Heart left ventricle (tissue), 16 donors: ENCODE measurements around the gene EHF. TPM values are rescaled to one million over a fixed set of nuclear protein-coding genes. Genes with fewer than 3 reads are reported as not detected.
"Not testable (repeated sequence)": the region's sequence is repeated elsewhere in the genome, so short reads cannot be mapped to it uniquely, and the experiment has no call there.

Source experiments
- ATAC-seq, 4 donors: fragments of 200-7000 bp; cut with Tn5 transposase; one replicate each; pipeline ENCODE4 v1.9.1; 2020 to 2022; ENCODE audit warnings: moderate library complexity in 4 of 4, mild to moderate bottlenecking in 3 of 4, moderate number of reproducible peaks in 1 of 4
- DNase-seq, 5 donors: peaks; one replicate each; pipeline ENCODE4 v3.0.0-alpha.2; 2020
- H3K27ac ChIP-seq, 12 donors: fragments of 200-600 bp; sonication (generic) in 4 of 12; one replicate each; pipeline versions ENCODE4 v1.5.0 to v1.8.0; 2016 to 2022; ENCODE audit warnings: mild to moderate bottlenecking in 2 of 12
- H3K27me3 ChIP-seq, 9 donors: fragments of 200-600 bp; sonication (generic) in 2 of 9; one replicate each; pipeline versions ENCODE4 v1.5.1 to v1.8.0; 2016 to 2022; ENCODE audit warnings: mild to moderate bottlenecking in 3 of 9
- H3K36me3 ChIP-seq, 9 donors: fragments of 200-600 bp; sonication (generic) in 2 of 9; one replicate each; pipeline versions ENCODE4 v1.5.0 to v1.8.0; 2018 to 2022; ENCODE audit warnings: mild to moderate bottlenecking in 2 of 9
- H3K4me1 ChIP-seq, 12 donors: fragments of 200-600 bp; sonication (generic) in 4 of 12; one replicate each; pipeline versions ENCODE4 v1.5.0 to v1.8.0; 2016 to 2022; ENCODE audit warnings: mild to moderate bottlenecking in 3 of 12
- H3K4me3 ChIP-seq, 12 donors: fragments of 200-600 bp; sonication (generic) in 4 of 12; one replicate each; pipeline versions ENCODE4 v1.5.0 to v1.8.0; 2017 to 2022; ENCODE audit warnings: mild to moderate bottlenecking in 9 of 12, moderate library complexity in 4 of 12
- H3K9me3 ChIP-seq, 12 donors: fragments of 200-600 bp; sonication (generic) in 4 of 12; one replicate each; pipeline versions ENCODE4 v1.5.0 to v1.8.0; 2016 to 2022; ENCODE audit warnings: mild to moderate bottlenecking in 1 of 12
- POLR2A ChIP-seq, 2 donors: fragments of 450-650 bp; IDR thresholded peaks; one replicate each; pipeline ENCODE4 v1.6.1; 2017; ENCODE audit warnings: antibody characterized with exemption in 2 of 2, mild to moderate bottlenecking in 2 of 2, moderate library complexity in 2 of 2
- WGBS, 4 donors: extraction: QIAGEN DNeasy Blood & Tissue Kit in 2 of 4; methylation state at CpG; one replicate each; pipeline versions ENCODE4 v1.1.5 to v1.1.7; 2013 to 2018; 5-methylcytosine and 5-hydroxymethylcytosine counted together
- intact Hi-C, 10 donors: fragments of 100-400 bp; cut with DNase I; formaldehyde crosslinking; loops; one replicate each; pipeline versions ENCODE4 v1.11.1 to v1.14.2; 2022
- polyA plus RNA-seq, 2 donors: library from polyadenylated mRNA; stranded (reverse); fragments of 200-250 nt; gene quantifications; one replicate each; pipeline ENCODE4 v1.2.3, GENCODE V29; 2013
- total RNA-seq, 9 donors: library from RNA; depleted of rRNA in 2 of 9; stranded (reverse); fragments of >200 nt in 2 of 9; fragmentation: NEBNext Ultra II Directional in 3 of 9; extraction: Animal tissue kit (Norgen Biotek cat#: 25700) in 3 of 9; gene quantifications; one replicate each; pipeline versions ENCODE4 v1.1.0 to v1.2.4, GENCODE V29; 2016 to 2023
- TF ChIP-seq, protein P1 (sequence below), 12 donors: fragments of 200-600 bp; sonication (generic) in 4 of 12; IDR thresholded peaks; one replicate each; pipeline versions ENCODE4 v1.5.0 to v1.8.0; 2018 to 2022; ENCODE audit warnings: antibody characterized with exemption in 12 of 12, mild to moderate bottlenecking in 5 of 12
- donor health status: ischemic (EF 13 %, LVEDD 7.1; RV severe dilation, severe dysfunction).
- donor health status: healthy with polysubstance abuse.
- donor health status: DM: no; HTN: yes; CAD: no.
- donor health status: DM: no; HTN: no; CAD: no.
- donor health status: ischemic (EF 25% LVEDD 6.9; RV normal size, moderate dysfunction).
- donor health status: ischemic (EF 25% LVEDD 5.7; RV mildly dilated, moderate dysfunction).
- donor health status: healthy.
- donor health status: DM: yes; HTN: yes; CAD: no.
- donor health status: ischemic (EF 35%, LVEDD 5.7; RV mildly dilated, moderate dysfunction).
- donor health status: nonischemic (EF 11% LVEDD 7.7; RV severe dilation, severe dysfunction).
- donor health status: DM: yes; HTN: yes; CAD: no.
- donor health status: PGD.
- donor health status: ischemic (EF 29% LVEDD 5.4; RV normal size, mild dysfunction).
- donor health status: nonischemic (EF 23%, LVEDD 6.1; RV moderate dilation, normal function).

The EHF gene
- total and polyA plus RNA-seq, 11 donors: 0.19 to 1.9 (median 0.67) TPM

- intact Hi-C loops: no loop called here
- H3K9me3 ChIP-seq: no peaks in the 10 kb centered on the region
- no peak for ATAC-seq
These were observed 65.0 kb downstream of the EHF start for GRCh38 chr11:34685864-34686263.

GRCh38 chr11:34692299-34692698 is 71.4 kb downstream of the EHF start:
- DNase-seq, H3K27me3 ChIP-seq, H3K27ac ChIP-seq, H3K36me3 ChIP-seq, ATAC-seq, H3K4me3 ChIP-seq, intact Hi-C loops, H3K4me1 ChIP-seq: not testable (repeated sequence)
- 78 to 87% (median 83%) methylated on average over 11 to 25 of the region's 26 CpGs for WGBS, 4 donors
- peaks cover 0 to 12% (median 0%) of the 10 kb centered on the region in 12 donors for H3K9me3 ChIP-seq

More at GRCh38 chr11:34685864-34686263, 65.0 kb downstream of the EHF start:
- DNase-seq: no peak
- Histone ChIP-seq H3K4me1 (no peaks in the 10 kb centered on the region), H3K36me3 (no peaks in the 10 kb centered on the region), H3K27me3 (no peaks in the 10 kb centered on the region), H3K27ac (no peak overlapping the region), H3K4me3 (no peak overlapping the region)
- 96 to 99% (median 98%) methylated on average over 2 of the region's 2 CpGs for WGBS, 4 donors
- TF ChIP-seq POLR2A (IDR thresholded peaks at IDR 0.05): no peak
- TF ChIP-seq, protein P1, sequence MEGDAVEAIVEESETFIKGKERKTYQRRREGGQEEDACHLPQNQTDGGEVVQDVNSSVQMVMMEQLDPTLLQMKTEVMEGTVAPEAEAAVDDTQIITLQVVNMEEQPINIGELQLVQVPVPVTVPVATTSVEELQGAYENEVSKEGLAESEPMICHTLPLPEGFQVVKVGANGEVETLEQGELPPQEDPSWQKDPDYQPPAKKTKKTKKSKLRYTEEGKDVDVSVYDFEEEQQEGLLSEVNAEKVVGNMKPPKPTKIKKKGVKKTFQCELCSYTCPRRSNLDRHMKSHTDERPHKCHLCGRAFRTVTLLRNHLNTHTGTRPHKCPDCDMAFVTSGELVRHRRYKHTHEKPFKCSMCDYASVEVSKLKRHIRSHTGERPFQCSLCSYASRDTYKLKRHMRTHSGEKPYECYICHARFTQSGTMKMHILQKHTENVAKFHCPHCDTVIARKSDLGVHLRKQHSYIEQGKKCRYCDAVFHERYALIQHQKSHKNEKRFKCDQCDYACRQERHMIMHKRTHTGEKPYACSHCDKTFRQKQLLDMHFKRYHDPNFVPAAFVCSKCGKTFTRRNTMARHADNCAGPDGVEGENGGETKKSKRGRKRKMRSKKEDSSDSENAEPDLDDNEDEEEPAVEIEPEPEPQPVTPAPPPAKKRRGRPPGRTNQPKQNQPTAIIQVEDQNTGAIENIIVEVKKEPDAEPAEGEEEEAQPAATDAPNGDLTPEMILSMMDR (IDR thresholded peaks at IDR 0.05): no peak

DNA sequence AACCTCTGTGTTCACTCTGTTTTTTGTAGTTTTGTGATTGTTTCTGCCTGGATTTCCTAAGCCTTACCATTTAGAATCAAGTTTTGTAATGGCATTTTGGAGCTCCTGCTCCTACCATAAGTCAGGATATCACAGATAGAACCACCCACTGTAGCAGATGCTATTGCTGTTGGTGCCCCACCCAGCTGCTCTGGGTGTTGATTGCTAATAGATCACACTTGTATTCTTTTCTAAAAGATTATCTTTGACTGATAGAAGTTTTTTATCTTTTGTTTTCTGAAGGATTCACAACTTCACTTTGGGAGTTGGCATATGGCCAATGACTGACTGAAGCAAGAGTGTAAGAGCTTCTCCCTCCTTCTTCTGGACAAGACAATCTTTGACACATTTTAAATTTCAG is 76.0 kb downstream of the EHF start:
- intact Hi-C loops: no loop called here
- H3K36me3 ChIP-seq: no peaks in the 10 kb centered on the region
- H3K27me3 ChIP-seq: no peaks in the 10 kb centered on the region
- ATAC-seq (no peak), DNase-seq (no peak)
- TF ChIP-seq, protein P1 (IDR thresholded peaks at IDR 0.05): no peak
- TF ChIP-seq POLR2A (IDR thresholded peaks at IDR 0.05): no peak
- H3K9me3 ChIP-seq: peaks cover 0 to 12% (median 0%) of the 10 kb centered on the region in 12 donors
- no peak overlapping the region for H3K27ac ChIP-seq
- no peak overlapping the region for H3K4me3 ChIP-seq
- H3K4me1 ChIP-seq: no peaks in the 10 kb centered on the region

- no peaks in the 10 kb centered on the region for H3K36me3 ChIP-seq
- no peak overlapping the region for H3K4me3 ChIP-seq
- H3K27ac ChIP-seq: no peak overlapping the region
- H3K4me1 ChIP-seq: no peaks in the 10 kb centered on the region
- H3K27me3 ChIP-seq: no peaks in the 10 kb centered on the region
- intact Hi-C loops: no loop called here
- no peak for ATAC-seq
- no peak for TF ChIP-seq POLR2A (IDR thresholded peaks at IDR 0.05)
- TF ChIP-seq, protein P1 (IDR thresholded peaks at IDR 0.05): no peak
- 39 to 100% (median 64%) methylated on average over 1 to 2 of the region's 2 CpGs for WGBS, 4 donors
- peaks cover 0 to 25% (median 9%) of the 10 kb centered on the region in 12 donors for H3K9me3 ChIP-seq
- no peak for DNase-seq
These were observed 86.0 kb downstream of the EHF start for GRCh38 chr11:34706709-34707461.

- Histone ChIP-seq H3K9me3 (peaks cover 0 to 31% (median 10%) of the 10 kb centered on the region in 12 donors), H3K36me3 (no peaks in the 10 kb centered on the region), H3K4me1 (no peaks in the 10 kb centered on the region), H3K4me3 (no peak overlapping the region), H3K27me3 (no peaks in the 10 kb centered on the region), H3K27ac (no peak overlapping the region)
- TF ChIP-seq POLR2A (IDR thresholded peaks at IDR 0.05): no peak
- TF ChIP-seq, protein P1 (IDR thresholded peaks at IDR 0.05): no peak
- WGBS, 4 donors: 47 to 92% (median 54%) methylated on average over 2 to 3 of the region's 3 CpGs
- intact Hi-C loops: no loop called here
- no peak for ATAC-seq
- no peak for DNase-seq
These were observed 86.6 kb downstream of the EHF start for GRCh38 chr11:34707462-34707840.
